ENCODE measurements around the gene PITPNM1.

PITPNM1 gene

DNA sequence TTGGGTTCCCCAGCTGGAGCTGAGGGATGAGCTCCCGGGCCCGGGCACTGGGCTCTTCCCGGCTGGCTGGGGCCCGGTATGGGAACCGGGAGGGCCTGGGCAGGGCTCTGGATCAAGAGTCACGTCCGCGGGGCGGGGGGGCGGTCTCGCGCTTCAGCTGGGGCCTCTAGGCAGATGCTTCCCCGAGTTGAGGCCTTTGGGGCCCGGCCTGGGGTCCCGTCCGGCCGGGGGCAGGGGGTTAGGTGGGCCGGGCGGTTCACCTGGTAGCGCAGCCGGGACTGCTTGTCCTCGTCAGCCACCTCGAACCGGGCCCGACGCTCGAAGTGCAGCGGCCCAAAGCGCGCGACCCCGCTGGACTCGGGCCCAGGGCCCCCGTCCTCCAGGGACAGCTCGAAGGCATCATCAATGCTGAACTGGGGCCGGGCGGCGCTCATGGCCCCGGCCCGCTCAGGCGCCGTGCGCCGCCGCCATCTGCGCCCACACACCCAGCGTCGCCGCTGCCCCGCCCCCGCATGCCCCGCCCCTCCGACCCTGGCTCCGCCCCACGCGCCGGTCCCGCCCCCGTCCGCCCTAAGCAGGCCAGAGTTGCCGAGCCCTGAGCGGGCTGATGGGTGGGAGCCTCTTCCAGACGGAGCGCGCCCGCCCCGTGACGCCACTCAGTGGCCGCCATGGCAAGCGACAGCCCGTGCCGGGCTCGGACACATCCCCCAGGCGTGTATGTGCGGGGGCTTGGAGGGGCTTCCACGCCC lies 36.2 kb downstream of the PITPNM1 start, which contains the start of gene TMEM134:
Gene TMEM134 (minus strand): TSS at position 493 of the 749 bp plus-strand sequence. CDS start 59 bp downstream, at position 434.
- TF ChIP-seq, protein P1, sequence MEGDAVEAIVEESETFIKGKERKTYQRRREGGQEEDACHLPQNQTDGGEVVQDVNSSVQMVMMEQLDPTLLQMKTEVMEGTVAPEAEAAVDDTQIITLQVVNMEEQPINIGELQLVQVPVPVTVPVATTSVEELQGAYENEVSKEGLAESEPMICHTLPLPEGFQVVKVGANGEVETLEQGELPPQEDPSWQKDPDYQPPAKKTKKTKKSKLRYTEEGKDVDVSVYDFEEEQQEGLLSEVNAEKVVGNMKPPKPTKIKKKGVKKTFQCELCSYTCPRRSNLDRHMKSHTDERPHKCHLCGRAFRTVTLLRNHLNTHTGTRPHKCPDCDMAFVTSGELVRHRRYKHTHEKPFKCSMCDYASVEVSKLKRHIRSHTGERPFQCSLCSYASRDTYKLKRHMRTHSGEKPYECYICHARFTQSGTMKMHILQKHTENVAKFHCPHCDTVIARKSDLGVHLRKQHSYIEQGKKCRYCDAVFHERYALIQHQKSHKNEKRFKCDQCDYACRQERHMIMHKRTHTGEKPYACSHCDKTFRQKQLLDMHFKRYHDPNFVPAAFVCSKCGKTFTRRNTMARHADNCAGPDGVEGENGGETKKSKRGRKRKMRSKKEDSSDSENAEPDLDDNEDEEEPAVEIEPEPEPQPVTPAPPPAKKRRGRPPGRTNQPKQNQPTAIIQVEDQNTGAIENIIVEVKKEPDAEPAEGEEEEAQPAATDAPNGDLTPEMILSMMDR (conservative IDR thresholded peaks at IDR 0.05), result no peak; the same call in 1 of the 2 replicates
- peak; percentile 81 for TF ChIP-seq ZFX (IDR thresholded peaks at IDR 0.05)
- peak within 1 kb of the TSS; percentile 97 for H3K27ac ChIP-seq

DNA sequence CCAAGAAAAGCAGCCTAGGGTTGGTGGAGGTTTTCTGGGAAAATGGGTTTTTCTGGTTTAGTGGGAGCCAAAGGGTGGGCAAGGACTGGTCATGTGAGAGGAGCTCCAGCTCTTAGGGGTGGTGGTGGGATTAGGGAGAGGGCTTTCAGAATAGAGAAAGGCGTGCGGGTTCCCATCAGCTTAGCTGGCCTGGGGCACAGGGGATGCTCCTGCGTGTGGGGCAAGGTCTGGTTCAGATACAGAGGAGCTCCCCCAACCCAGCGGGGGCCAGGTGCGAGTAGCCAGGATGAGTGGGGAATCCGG lies 36.8 kb downstream of the PITPNM1 start:
- no peak for TF ChIP-seq ZFX (IDR thresholded peaks at IDR 0.05)
- TF ChIP-seq, protein P1 (conservative IDR thresholded peaks at IDR 0.05), result no peak
- peak overlapping the region; percentile 97 for H3K27ac ChIP-seq

DNA sequence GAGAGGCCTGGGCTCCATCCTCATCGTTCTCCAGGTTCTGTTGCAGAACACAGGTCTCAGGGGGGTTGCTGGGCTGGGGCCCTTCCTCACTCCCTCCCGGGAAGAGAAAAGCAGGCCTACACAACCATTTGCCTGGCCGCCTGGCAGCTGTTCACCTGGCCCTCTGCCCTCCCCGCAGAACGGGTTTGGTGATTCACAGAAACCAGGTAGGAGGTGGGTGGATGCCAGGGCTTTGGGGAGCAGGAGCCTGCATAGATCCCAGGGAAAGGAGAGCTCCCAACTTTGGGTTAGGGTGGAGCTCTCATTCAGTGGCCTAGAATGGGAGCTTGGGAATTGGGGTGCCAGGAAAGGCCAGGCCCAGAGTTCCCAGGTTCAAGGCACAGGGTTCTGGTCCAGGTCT lies 37.1 kb downstream of the PITPNM1 start:
- TF ChIP-seq, protein P1 (conservative IDR thresholded peaks at IDR 0.05), result no peak
- no peak for TF ChIP-seq ZFX (IDR thresholded peaks at IDR 0.05)

DNA sequence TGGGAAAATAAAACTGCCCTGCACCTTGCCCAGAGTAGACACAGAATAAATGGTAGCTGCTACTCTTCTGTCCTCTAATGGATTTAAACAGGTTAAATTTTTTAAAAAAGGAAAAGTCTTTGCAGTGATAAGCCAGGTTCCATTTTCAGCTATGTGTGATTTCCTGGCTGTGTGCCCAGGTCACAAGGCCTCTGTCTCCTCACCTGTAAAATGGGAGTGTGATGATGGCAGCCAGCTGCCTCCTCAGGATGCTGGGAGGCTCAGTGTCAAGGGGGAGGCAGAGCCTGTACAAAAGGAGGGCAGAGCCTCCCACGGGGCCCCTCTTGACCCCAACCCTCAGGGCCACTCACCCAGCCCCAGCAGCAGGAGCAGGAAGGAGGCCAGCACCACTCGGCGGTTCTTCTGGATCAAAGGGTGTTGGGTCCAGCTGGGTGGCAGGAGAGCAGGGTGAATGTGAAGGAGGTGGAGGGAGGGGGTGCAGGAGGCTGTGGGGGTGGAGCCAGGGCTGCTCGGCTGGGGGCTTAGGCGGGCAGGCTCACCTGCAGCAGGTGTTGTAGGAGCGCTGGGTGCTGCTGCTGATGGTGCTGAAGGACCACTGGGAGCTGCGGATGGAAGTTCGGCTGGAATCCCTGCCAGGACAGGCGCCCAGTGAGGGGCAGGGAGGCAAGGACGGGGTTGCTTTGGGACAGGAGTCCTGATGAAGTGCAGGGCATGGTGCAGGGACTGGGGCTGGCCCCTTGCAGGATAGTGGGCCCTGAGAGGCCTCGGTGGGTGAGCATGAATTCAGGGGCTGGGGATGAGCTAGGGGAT lies 38.0 kb downstream of the PITPNM1 start:
- TF ChIP-seq, protein P1 (conservative IDR thresholded peaks at IDR 0.05), result no peak
- TF ChIP-seq ZFX (IDR thresholded peaks at IDR 0.05), result no peak

More for the DNA sequence above, 37.1 kb downstream of the PITPNM1 start:
- H3K27ac ChIP-seq, result peak overlapping the region; percentile 97

DNA sequence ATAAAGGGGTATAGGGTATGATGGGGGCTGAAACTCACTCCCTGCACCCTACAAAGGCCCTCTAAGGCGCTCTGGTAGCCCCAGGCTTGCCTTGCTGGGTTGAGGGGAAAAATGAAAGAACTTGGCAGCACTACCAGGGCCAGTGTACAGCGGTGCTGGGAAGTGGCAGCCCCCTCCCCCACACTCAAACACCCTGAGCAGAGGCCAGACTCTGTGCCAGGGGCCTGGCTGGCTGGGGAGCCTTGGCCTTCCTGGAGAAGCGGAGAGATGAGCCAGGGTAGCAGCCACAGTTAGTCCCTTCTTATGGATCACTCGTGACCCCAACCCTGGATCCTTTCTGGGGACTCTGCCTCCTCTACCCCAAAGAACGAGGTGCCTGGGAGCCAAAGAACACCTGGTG lies 38.8 kb downstream of the PITPNM1 start:
- peak overlapping the region; percentile 97 for H3K27ac ChIP-seq
- TF ChIP-seq, protein P1 (conservative IDR thresholded peaks at IDR 0.05), result no peak
- TF ChIP-seq ZFX (IDR thresholded peaks at IDR 0.05), result no peak

More for the DNA sequence above, 38.0 kb downstream of the PITPNM1 start:
- peak overlapping the region; percentile 97 for H3K27ac ChIP-seq

DNA sequence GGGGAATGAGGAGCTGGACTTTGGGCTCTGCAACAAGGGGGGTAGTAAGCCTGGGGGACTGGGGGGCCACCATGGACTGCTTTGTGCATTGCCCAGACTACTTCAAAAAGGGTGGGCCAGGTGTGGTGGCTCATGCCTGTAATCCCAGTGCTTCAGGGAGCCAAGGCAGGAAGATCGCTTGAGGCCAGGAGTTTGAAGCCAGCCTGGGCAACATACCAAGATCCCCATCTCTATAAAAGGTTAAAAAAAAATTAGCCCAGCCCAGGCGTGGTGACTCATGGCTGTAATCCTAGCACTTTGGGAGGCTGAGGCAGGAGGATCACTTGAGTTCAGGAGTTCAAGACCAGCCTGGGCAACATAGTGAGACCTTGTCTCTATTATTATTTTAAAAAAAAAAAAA lies 39.6 kb downstream of the PITPNM1 start:
- H3K27ac ChIP-seq, result peak overlapping the region; percentile 97

DNA sequence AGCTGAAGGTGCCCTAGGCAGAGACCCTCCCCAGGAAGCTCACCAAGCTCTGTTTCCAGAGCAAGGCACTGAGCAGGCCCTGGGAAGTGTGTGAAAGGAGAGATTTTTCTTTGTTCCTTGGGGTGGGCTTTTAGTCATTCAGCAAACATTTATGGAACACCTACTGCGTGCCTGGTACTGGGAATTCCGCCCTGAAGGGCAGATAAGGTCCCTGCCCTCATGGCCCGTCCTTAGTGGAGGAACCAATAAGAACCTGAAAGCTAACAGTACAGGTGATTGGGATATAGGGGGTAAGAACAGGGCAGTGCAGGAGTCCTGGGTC lies 40.0 kb downstream of the PITPNM1 start:
- H3K27ac ChIP-seq, result peak overlapping the region; percentile 97
- TF ChIP-seq, protein P1 (conservative IDR thresholded peaks at IDR 0.05), result no peak
- no peak for TF ChIP-seq ZFX (IDR thresholded peaks at IDR 0.05)
